Measurements from ENCODE around the gene ARL11.

Gene ARL11

GRCh38 chr13:49681842-49682435, 53.6 kb downstream of the ARL11 start:
- in situ Hi-C loops (cut with MboI; ENCODE audit: low sequenced_read_pairs) = no loop called here
